Esophagus mucosa (tissue), 1 donor: ENCODE measurements around the gene ZDHHC18. TPM values are rescaled to one million over a fixed set of nuclear protein-coding genes. Genes with fewer than 3 reads are reported as not detected.

Source experiments
- ATAC-seq: fragments of 200-7000 bp; cut with Tn5 transposase; one replicate; pipeline ENCODE4 v1.9.1; 2020
- total RNA-seq: library from RNA; stranded (reverse); gene quantifications from one replicate; pipeline ENCODE4 v1.2.4, GENCODE V29; 2023
- donor health status: DM: yes; HTN: yes; CAD: no.

ZDHHC18 gene
- total RNA-seq, 1 donor from 2014 or later: 19.2 TPM

GRCh38 chr1:26900815-26901511 is 74.5 kb downstream of the ZDHHC18 start:
- no peak for ATAC-seq

Other genes starting within 250 kb of the ZDHHC18 start
- 44.3 TPM for gene ARID1A, start 130.7 kb upstream of the ZDHHC18 start, total RNA-seq
- gene PIGV, start 38.7 kb upstream of the ZDHHC18 start, total RNA-seq: 9.4 TPM
- gene SFN, start 36.5 kb downstream of the ZDHHC18 start, total RNA-seq: 2,315 TPM
- 20.0 TPM for gene GPN2, start 63.6 kb downstream of the ZDHHC18 start, total RNA-seq
- 10.4 TPM for gene GPATCH3, start 73.8 kb downstream of the ZDHHC18 start, total RNA-seq
- not detected for gene NR0B2, start 87.3 kb downstream of the ZDHHC18 start, total RNA-seq
- 35.7 TPM for gene NUDC, start 95.1 kb downstream of the ZDHHC18 start, total RNA-seq
- 16.5 TPM for gene KDF1, start 133.8 kb downstream of the ZDHHC18 start, total RNA-seq
- gene TRNP1, start 167.0 kb downstream of the ZDHHC18 start, total RNA-seq: 75.0 TPM
- gene TENT5B, start 186.2 kb downstream of the ZDHHC18 start, total RNA-seq: 51.3 TPM